Endodermal cell (in vitro differentiated cells): ENCODE measurements around the gene AXL. TPM values are rescaled to one million over a fixed set of nuclear protein-coding genes. Genes with fewer than 3 reads are reported as not detected.
A peak's percentile ranks its signal among the peaks of the same experiment; 100 is the strongest.

Experiments used
- DNase-seq: peaks from one replicate; pipeline ENCODE4 v3.0.0-alpha.2; 2017
- H3K27ac ChIP-seq: 2 replicates; pipeline ENCODE4 v1.5.1; 2013; ENCODE audit warnings: mild to moderate bottlenecking, low read depth, low read length, moderate library complexity
- H3K27me3 ChIP-seq: 2 replicates; pipeline ENCODE4 v1.6.1; 2013; ENCODE audit warnings: mild to moderate bottlenecking, low read length, moderate library complexity; ENCODE audit not compliant: insufficient read depth, control insufficient read depth, poor library complexity, severe bottlenecking
- H3K36me3 ChIP-seq: 2 replicates; pipeline ENCODE4 v1.7.0; 2013; ENCODE audit warnings: mild to moderate bottlenecking, low read length, moderate library complexity; ENCODE audit not compliant: control insufficient read depth, insufficient read depth
- H3K4me1 ChIP-seq: one replicate; pipeline ENCODE4 v1.7.0; 2013; ENCODE audit warnings: low read length; ENCODE audit not compliant: control insufficient read depth, insufficient read depth
- H3K4me3 ChIP-seq: 2 replicates; pipeline ENCODE4 v1.5.1; 2013; ENCODE audit warnings: mild to moderate bottlenecking, low read length, moderate library complexity
- H3K9ac ChIP-seq: 2 replicates; pipeline ENCODE4 v1.6.1; 2013; ENCODE audit warnings: mild to moderate bottlenecking, low read length, moderate library complexity; ENCODE audit not compliant: poor library complexity, severe bottlenecking; ENCODE audit errors: extremely low read depth
- H3K9me3 ChIP-seq: 2 replicates; pipeline ENCODE4 v1.6.1; 2013; ENCODE audit warnings: mild to moderate bottlenecking, low read length, moderate library complexity; ENCODE audit not compliant: control insufficient read depth
- H3K27ac Mint-ChIP-seq: 2 replicates; pipeline ENCODE4 v1.8.0; 2020; ENCODE audit warnings: mixed read lengths
- H3K27me3 Mint-ChIP-seq: 2 replicates; pipeline ENCODE4 v1.8.0; 2021; ENCODE audit warnings: mild to moderate bottlenecking, mixed read lengths; ENCODE audit not compliant: insufficient read depth
- H3K36me3 Mint-ChIP-seq: 2 replicates; pipeline ENCODE4 v1.8.0; 2020; ENCODE audit warnings: low read depth, mixed read lengths
- H3K4me1 Mint-ChIP-seq: 2 replicates; pipeline ENCODE4 v1.8.0; 2020; ENCODE audit warnings: mixed read lengths
- H3K4me3 Mint-ChIP-seq: 2 replicates; pipeline ENCODE4 v1.8.0; 2020; ENCODE audit warnings: mild to moderate bottlenecking, moderate library complexity, mixed read lengths
- H3K9me3 Mint-ChIP-seq: 2 replicates; pipeline ENCODE4 v1.8.0; 2020; ENCODE audit warnings: mild to moderate bottlenecking, mixed read lengths
- WGBS, 2 experiments: methylation state at CpG; one replicate each; pipeline versions ENCODE4 v1.1.5 to v1.1.7; 2013; ENCODE audit warnings: missing lambda C conversion rate in 2 of 2, mixed read lengths in 1 of 2; ENCODE audit not compliant: insufficient coverage in 1 of 2, insufficient read length in 1 of 2; 5-methylcytosine and 5-hydroxymethylcytosine counted together
- total RNA-seq, 2 donors: library from RNA; stranded (reverse); fragmentation: NEBNext Ultra II Directional in 1 of 2; extraction: Animal tissue kit (Norgen Biotek cat#: 25700) in 1 of 2; gene quantifications; 2 replicates in 1 of 2; 3 replicates in 1 of 2; pipeline ENCODE4 v1.2.1, GENCODE V29; 2021
- TF ChIP-seq, protein P1 (sequence below): fragments of 200-600 bp; sonication (generic); conservative IDR thresholded peaks from 2 replicates; pipeline ENCODE4 v1.5.0; 2021; ENCODE audit warnings: antibody characterized with exemption, mild to moderate bottlenecking

AXL gene
- total RNA-seq, 2 donors from 2014 or later: 10.9 to 14.1 TPM

DNA sequence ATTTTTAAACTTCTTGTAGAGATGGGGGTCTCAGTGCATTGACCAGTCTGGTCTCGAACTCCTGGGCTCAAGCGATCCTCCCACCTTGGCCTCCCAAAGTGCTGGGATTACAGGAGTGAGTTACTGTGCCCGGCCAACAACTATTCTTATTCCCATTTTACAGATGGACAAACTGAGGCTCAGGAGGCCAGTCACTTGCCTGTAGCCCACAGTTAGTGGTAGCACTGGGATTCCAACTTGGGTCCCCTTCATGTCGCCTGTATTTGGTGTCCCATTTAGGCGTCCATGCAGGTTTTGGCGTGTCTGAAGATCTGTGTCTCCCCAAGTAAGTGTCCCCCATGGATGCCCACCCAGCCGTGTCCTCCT, 791 bp upstream of the AXL start:
- Mint-ChIP-seq H3K27me3 (peaks cover 22% of the 10 kb centered on the region), H3K4me1 (peaks cover 11% of the 10 kb centered on the region), H3K27ac (peak overlapping the region; percentile 92), H3K9me3 (no peaks in the 10 kb centered on the region), H3K36me3 (peaks cover 7% of the 10 kb centered on the region), H3K4me3 (peak overlapping the region; percentile 72)
- Histone ChIP-seq H3K9ac (no peak overlapping the region), H3K4me3 (peak overlapping the region; percentile 80), H3K9me3 (no peaks in the 10 kb centered on the region), H3K36me3 (no peaks in the 10 kb centered on the region), H3K27me3 (no peaks in the 10 kb centered on the region), H3K4me1 (no peaks in the 10 kb centered on the region), H3K27ac (peak overlapping the region; percentile 29)
- DNase-seq: no peak
- TF ChIP-seq, protein P1, sequence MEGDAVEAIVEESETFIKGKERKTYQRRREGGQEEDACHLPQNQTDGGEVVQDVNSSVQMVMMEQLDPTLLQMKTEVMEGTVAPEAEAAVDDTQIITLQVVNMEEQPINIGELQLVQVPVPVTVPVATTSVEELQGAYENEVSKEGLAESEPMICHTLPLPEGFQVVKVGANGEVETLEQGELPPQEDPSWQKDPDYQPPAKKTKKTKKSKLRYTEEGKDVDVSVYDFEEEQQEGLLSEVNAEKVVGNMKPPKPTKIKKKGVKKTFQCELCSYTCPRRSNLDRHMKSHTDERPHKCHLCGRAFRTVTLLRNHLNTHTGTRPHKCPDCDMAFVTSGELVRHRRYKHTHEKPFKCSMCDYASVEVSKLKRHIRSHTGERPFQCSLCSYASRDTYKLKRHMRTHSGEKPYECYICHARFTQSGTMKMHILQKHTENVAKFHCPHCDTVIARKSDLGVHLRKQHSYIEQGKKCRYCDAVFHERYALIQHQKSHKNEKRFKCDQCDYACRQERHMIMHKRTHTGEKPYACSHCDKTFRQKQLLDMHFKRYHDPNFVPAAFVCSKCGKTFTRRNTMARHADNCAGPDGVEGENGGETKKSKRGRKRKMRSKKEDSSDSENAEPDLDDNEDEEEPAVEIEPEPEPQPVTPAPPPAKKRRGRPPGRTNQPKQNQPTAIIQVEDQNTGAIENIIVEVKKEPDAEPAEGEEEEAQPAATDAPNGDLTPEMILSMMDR: no peak
- 83 to 84% methylated on average over 7 of the region's 7 CpGs for WGBS, 2 experiments

DNA sequence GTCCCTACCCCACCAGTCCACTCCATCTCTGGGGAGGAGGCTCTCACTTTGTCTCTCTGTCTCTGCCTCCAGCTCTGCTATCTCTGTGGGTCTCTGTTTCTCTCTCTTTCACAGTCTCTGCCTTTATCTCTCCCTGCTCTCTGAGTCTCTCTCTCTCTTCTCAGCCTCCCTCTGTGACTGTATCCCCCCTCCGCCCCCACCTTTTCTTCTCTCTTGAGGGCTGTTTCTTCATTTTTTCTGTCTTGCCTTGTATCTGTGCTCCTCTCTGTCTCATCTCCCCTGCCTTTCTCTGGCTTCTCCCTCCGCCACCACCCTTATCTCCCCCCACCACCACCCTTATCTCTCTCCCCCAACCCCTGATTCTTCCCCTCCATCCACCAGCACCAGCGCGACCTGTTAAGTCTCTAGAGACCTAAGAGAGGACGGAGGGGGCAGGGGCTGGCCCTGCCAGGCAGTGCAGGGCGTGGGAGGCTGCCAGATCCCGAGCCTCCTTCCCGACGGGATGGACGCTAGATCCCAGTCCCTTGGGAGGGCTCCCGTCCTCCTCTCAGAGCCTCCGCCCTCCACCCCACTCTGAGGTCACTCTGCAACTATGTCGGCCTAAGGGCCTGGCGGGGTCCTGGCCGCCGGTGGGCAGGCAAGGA, 1.0 kb downstream of the AXL start:
- Histone ChIP-seq H3K36me3 (no peaks in the 10 kb centered on the region), H3K9me3 (no peaks in the 10 kb centered on the region), H3K9ac (no peak overlapping the region), H3K4me1 (no peaks in the 10 kb centered on the region), H3K27ac (no peak overlapping the region), H3K27me3 (no peaks in the 10 kb centered on the region), H3K4me3 (peak overlapping the region; percentile 80)
- peaks cover 7% of the 10 kb centered on the region for H3K36me3 Mint-ChIP-seq
- peaks cover 20% of the 10 kb centered on the region for H3K27me3 Mint-ChIP-seq
- no peak overlapping the region for H3K27ac Mint-ChIP-seq
- DNase-seq: peak; percentile 67
- 37 to 40% methylated on average over 8 to 16 of the region's 16 CpGs for whole genome bisulfite sequencing, 2 experiments
- no peaks in the 10 kb centered on the region for H3K9me3 Mint-ChIP-seq
- H3K4me1 Mint-ChIP-seq: peaks cover 16% of the 10 kb centered on the region
- TF ChIP-seq, protein P1: no peak
- peak overlapping the region; percentile 72 for H3K4me3 Mint-ChIP-seq

DNA sequence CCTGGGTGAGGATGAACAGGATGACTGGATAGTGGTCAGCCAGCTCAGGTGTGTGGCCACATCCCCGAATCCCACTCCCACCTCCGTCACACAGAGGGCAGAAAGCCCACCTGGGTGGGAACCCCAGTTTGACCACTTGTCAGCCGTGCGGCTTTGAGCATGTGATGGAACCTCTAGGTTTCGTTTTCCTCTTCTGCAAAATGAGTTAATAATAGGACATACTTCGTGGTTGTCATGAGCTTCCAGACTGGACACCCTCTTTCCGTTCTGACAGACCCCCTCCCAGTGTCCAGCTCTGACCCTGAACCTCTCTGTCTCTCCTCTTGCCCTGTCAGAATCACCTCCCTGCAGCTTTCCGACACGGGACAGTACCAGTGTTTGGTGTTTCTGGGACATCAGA, 1.8 kb downstream of the AXL start:
- H3K4me3 Mint-ChIP-seq: no peak overlapping the region
- no peak overlapping the region for H3K9ac ChIP-seq
- H3K27ac Mint-ChIP-seq: no peak overlapping the region
- TF ChIP-seq, protein P1: no peak
- 92 to 94% methylated on average over 5 to 9 of the region's 9 CpGs for WGBS, 2 experiments
- H3K36me3 ChIP-seq: no peaks in the 10 kb centered on the region
- no peak overlapping the region for H3K4me3 ChIP-seq
- peaks cover 21% of the 10 kb centered on the region for H3K4me1 Mint-ChIP-seq
- peaks cover 7% of the 10 kb centered on the region for H3K36me3 Mint-ChIP-seq
- H3K27ac ChIP-seq: no peak overlapping the region
- H3K9me3 ChIP-seq: no peaks in the 10 kb centered on the region
- DNase-seq: no peak
- peaks cover 23% of the 10 kb centered on the region for H3K27me3 Mint-ChIP-seq
- H3K4me1 ChIP-seq: no peaks in the 10 kb centered on the region
- H3K9me3 Mint-ChIP-seq: no peaks in the 10 kb centered on the region
- H3K27me3 ChIP-seq: no peaks in the 10 kb centered on the region
